Measurements from ENCODE around the gene DOP1B.

DNA sequence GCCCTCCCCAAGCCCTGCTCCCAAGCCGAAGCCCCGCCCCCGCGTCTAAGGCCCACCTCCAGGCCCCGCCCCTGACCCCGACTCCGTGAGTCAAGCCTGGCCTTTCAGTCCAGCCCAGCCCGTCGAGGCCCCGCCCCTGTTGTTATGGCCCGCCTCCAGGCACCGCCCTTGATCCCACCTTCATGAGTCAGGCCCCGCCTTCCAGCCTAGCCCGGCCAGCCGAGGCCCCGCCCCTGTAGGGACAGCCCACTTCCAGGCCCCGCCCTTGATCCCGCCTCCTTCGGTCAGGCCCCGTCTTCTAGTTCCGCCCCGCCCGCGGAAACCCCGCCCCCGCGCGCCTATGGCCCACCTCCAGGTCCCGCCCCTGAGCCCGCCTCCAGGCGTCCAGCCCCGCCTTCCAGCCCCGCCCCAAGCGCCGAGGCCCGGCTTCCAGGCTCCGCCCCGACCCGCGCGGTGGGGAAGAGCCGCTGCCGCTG, 247 bp upstream of the DOP1B start:
- TF ChIP-seq, protein P1, sequence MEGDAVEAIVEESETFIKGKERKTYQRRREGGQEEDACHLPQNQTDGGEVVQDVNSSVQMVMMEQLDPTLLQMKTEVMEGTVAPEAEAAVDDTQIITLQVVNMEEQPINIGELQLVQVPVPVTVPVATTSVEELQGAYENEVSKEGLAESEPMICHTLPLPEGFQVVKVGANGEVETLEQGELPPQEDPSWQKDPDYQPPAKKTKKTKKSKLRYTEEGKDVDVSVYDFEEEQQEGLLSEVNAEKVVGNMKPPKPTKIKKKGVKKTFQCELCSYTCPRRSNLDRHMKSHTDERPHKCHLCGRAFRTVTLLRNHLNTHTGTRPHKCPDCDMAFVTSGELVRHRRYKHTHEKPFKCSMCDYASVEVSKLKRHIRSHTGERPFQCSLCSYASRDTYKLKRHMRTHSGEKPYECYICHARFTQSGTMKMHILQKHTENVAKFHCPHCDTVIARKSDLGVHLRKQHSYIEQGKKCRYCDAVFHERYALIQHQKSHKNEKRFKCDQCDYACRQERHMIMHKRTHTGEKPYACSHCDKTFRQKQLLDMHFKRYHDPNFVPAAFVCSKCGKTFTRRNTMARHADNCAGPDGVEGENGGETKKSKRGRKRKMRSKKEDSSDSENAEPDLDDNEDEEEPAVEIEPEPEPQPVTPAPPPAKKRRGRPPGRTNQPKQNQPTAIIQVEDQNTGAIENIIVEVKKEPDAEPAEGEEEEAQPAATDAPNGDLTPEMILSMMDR (IDR thresholded peaks at IDR 0.05; ENCODE audit: low read length) = no peak
- TF ChIP-seq EZH2 (optimal IDR thresholded peaks at IDR 0.05; ENCODE audit: low read depth, low read length) = no peak

All from MM.1S (cell line).